GM12891 (cell line): Measurements from ENCODE around the gene RALB.

Experiments
- POLR2A ChIP-seq: IDR thresholded peaks from 2 replicates; pipeline ENCODE4 v1.6.1; 2011; ENCODE audit warnings: low read depth, low read length, control low read depth
- POLR2AphosphoS5 ChIP-seq: IDR thresholded peaks from 2 replicates; pipeline ENCODE4 v1.6.1; 2011; ENCODE audit warnings: low read depth, low read length, control low read depth
- TAF1 ChIP-seq: IDR thresholded peaks from 2 replicates; pipeline ENCODE4 v1.6.1; 2011; ENCODE audit warnings: low read depth, low read length, control low read depth

- TF ChIP-seq POLR2A (peak; percentile 76), TAF1 (peak; percentile 65), POLR2AphosphoS5 (peak; percentile 54; the same call in 1 of the 2 replicates)
Observed at GRCh38 chr2:120231974-120232635, 20.5 kb upstream of the RALB start.
